ENCODE data around the gene GRK6.

Gene GRK6

GRCh38 chr5:177456591-177456964 lies 30.1 kb downstream of the GRK6 start:
- no peaks in the 10 kb centered on the region for H3K9me3 ChIP-seq (replicated peaks; ENCODE audit: insufficient read depth, low read length)
- H3K9ac ChIP-seq (ENCODE audit: low read length), result no peak overlapping the region
- no peaks in the 10 kb centered on the region for H3K36me3 ChIP-seq (replicated peaks; ENCODE audit: insufficient read depth, low read length)
- peaks cover 17% of the 10 kb centered on the region for H3K4me1 ChIP-seq (ENCODE audit: low read length)
- H3K4me2 ChIP-seq (ENCODE audit: low read depth, low read length), result peak overlapping the region; percentile 97; the same call in 1 of the 2 replicates
- H2AFZ ChIP-seq (ENCODE audit: low read length), result no peak overlapping the region
- DNase-seq, result no peak
- H3K4me3 ChIP-seq (ENCODE audit: low read length), result no peak overlapping the region
- no peaks in the 10 kb centered on the region; the same call in 1 of the 2 replicates for H3K79me2 ChIP-seq (ENCODE audit: low read length)
- peaks cover 21% of the 10 kb centered on the region for H3K27me3 ChIP-seq (replicated peaks; ENCODE audit: insufficient read depth, low read length)
- H3K27ac ChIP-seq (ENCODE audit: low read length), result no peak overlapping the region
- no peaks in the 10 kb centered on the region for H4K20me1 ChIP-seq (ENCODE audit: insufficient read depth, low read length)
- TF ChIP-seq EZH2phosphoT487 (IDR thresholded peaks at IDR 0.05; ENCODE audit: low read length) (no peak), CTCF (IDR thresholded peaks at IDR 0.05; ENCODE audit: low read length) (no peak), EZH2 (optimal IDR thresholded peaks at IDR 0.05; ENCODE audit: low read depth, low read length) (no peak)
- no peaks in the 10 kb centered on the region for H3K9me2 ChIP-seq (replicated peaks; ENCODE audit: insufficient read depth, low read length)
- peaks cover 15% of the 10 kb centered on the region for H3F3A ChIP-seq (ENCODE audit: insufficient read depth, low read length)

- H3K4me2 ChIP-seq (ENCODE audit: low read depth, low read length), result peak overlapping the region; percentile 97; the same call in 1 of the 2 replicates
- no peak overlapping the region for H2AFZ ChIP-seq (ENCODE audit: low read length)
- TF ChIP-seq CTCF (IDR thresholded peaks at IDR 0.05; ENCODE audit: low read length) (peak; percentile 50), EZH2 (optimal IDR thresholded peaks at IDR 0.05; ENCODE audit: low read depth, low read length) (no peak), EZH2phosphoT487 (IDR thresholded peaks at IDR 0.05; ENCODE audit: low read length) (no peak)
- H3K4me3 ChIP-seq (ENCODE audit: low read length), result no peak overlapping the region
- DNase-seq, result peak; percentile 96
- H3K27ac ChIP-seq (ENCODE audit: low read length), result no peak overlapping the region
- H3K79me2 ChIP-seq (ENCODE audit: low read length), result no peaks in the 10 kb centered on the region; the same call in 1 of the 2 replicates
- H3K27me3 ChIP-seq (replicated peaks; ENCODE audit: insufficient read depth, low read length), result peaks cover 27% of the 10 kb centered on the region
- H3K9me3 ChIP-seq (replicated peaks; ENCODE audit: insufficient read depth, low read length), result no peaks in the 10 kb centered on the region
- H3K4me1 ChIP-seq (ENCODE audit: low read length), result peaks cover 17% of the 10 kb centered on the region
- no peaks in the 10 kb centered on the region for H3K9me2 ChIP-seq (replicated peaks; ENCODE audit: insufficient read depth, low read length)
- no peak overlapping the region for H3K9ac ChIP-seq (ENCODE audit: low read length)
- peaks cover 15% of the 10 kb centered on the region for H3F3A ChIP-seq (ENCODE audit: insufficient read depth, low read length)
- no peaks in the 10 kb centered on the region for H3K36me3 ChIP-seq (replicated peaks; ENCODE audit: insufficient read depth, low read length)
- H4K20me1 ChIP-seq (ENCODE audit: insufficient read depth, low read length), result no peaks in the 10 kb centered on the region
Observed at GRCh38 chr5:177456976-177457851, 30.7 kb downstream of the GRK6 start.

GRCh38 chr5:177457852-177458681 lies 31.6 kb downstream of the GRK6 start:
- Histone ChIP-seq H2AFZ (ENCODE audit: low read length) (no peak overlapping the region), H3K4me2 (ENCODE audit: low read depth, low read length) (no peak overlapping the region), H3K9ac (ENCODE audit: low read length) (no peak overlapping the region), H3K79me2 (ENCODE audit: low read length) (no peaks in the 10 kb centered on the region; the same call in 1 of the 2 replicates), H3K4me1 (ENCODE audit: low read length) (peaks cover 17% of the 10 kb centered on the region), H3K9me3 (replicated peaks; ENCODE audit: insufficient read depth, low read length) (no peaks in the 10 kb centered on the region), H3K27ac (ENCODE audit: low read length) (no peak overlapping the region), H3K9me2 (replicated peaks; ENCODE audit: insufficient read depth, low read length) (no peaks in the 10 kb centered on the region), H3F3A (ENCODE audit: insufficient read depth, low read length) (peaks cover 15% of the 10 kb centered on the region), H4K20me1 (ENCODE audit: insufficient read depth, low read length) (no peaks in the 10 kb centered on the region), H3K36me3 (replicated peaks; ENCODE audit: insufficient read depth, low read length) (no peaks in the 10 kb centered on the region), H3K4me3 (ENCODE audit: low read length) (no peak overlapping the region), H3K27me3 (replicated peaks; ENCODE audit: insufficient read depth, low read length) (peaks cover 35% of the 10 kb centered on the region)
- no peak for DNase-seq
- no peak for TF ChIP-seq EZH2phosphoT487 (IDR thresholded peaks at IDR 0.05; ENCODE audit: low read length)
- TF ChIP-seq EZH2 (optimal IDR thresholded peaks at IDR 0.05; ENCODE audit: low read depth, low read length), result no peak
- no peak for TF ChIP-seq CTCF (IDR thresholded peaks at IDR 0.05; ENCODE audit: low read length)
